HepG2 (cell line): ENCODE results near the gene KIF3C. TPM values are rescaled to one million over a fixed set of nuclear protein-coding genes. Genes with fewer than 3 reads are reported as not detected.

Source experiments
- ATF7 ChIP-seq, 2 experiments: fragments of 450-650 bp in 1 of 2; sonication (generic) in 1 of 2; formaldehyde crosslinking in 1 of 2; IDR thresholded peaks; 2 replicates each; pipeline versions ENCODE4 v1.4.0 to v1.6.1; 2016 to 2020; ENCODE audit warnings: antibody characterized with exemption in 1 of 2, mild to moderate bottlenecking in 1 of 2, missing genetic modification reagents in 1 of 2
- CENPT ChIP-seq: sonication (generic); formaldehyde crosslinking; IDR thresholded peaks from 2 replicates; pipeline ENCODE4 v1.8.0; 2022; ENCODE audit warnings: low read depth, mild to moderate bottlenecking, moderate library complexity, missing genetic modification reagents
- CREB1 ChIP-seq, 2 experiments: fragments of 450-650 bp in 1 of 2; IDR thresholded peaks; 2 replicates each; pipeline ENCODE4 v1.6.1; 2016 to 2017; ENCODE audit warnings: control low read depth in 1 of 2, mild to moderate bottlenecking in 1 of 2, missing compliant biosample characterization in 1 of 2, missing genetic modification characterization in 1 of 2
- KAT2B ChIP-seq: fragments of 150-350 bp; IDR thresholded peaks from 2 replicates; pipeline ENCODE4 v1.6.1; 2014; ENCODE audit warnings: low read depth, low read length, borderline replicate concordance
- KLF11 ChIP-seq: IDR thresholded peaks from 2 replicates; pipeline ENCODE4 v1.6.1; 2016; ENCODE audit warnings: missing compliant biosample characterization
- LBX2 ChIP-seq: sonication (generic); formaldehyde crosslinking; IDR thresholded peaks from 2 replicates; pipeline ENCODE4 v1.5.0; 2020; ENCODE audit warnings: missing genetic modification reagents, mild to moderate bottlenecking, borderline replicate concordance
- LCORL ChIP-seq, 2 experiments: fragments of 450-650 bp in 1 of 2; sonication (generic) in 1 of 2; formaldehyde crosslinking in 1 of 2; IDR thresholded peaks; 2 replicates each; pipeline versions ENCODE4 v1.5.0 to v1.6.1; 2017 to 2020; ENCODE audit warnings: antibody characterized with exemption in 1 of 2, missing genetic modification reagents in 1 of 2
- MAX ChIP-seq: IDR thresholded peaks from 2 replicates; pipeline ENCODE4 v1.6.1; 2012; ENCODE audit warnings: inconsistent platforms
- MYC ChIP-seq: sonication (generic); formaldehyde crosslinking; IDR thresholded peaks from 2 replicates; pipeline ENCODE4 v1.9.0; 2021; ENCODE audit warnings: missing genetic modification reagents, borderline replicate concordance
- NFIB ChIP-seq: sonication (generic); formaldehyde crosslinking; IDR thresholded peaks from 2 replicates; pipeline ENCODE4 v1.9.0; 2021; ENCODE audit warnings: missing genetic modification reagents, mild to moderate bottlenecking, borderline replicate concordance
- POGZ ChIP-seq: sonication (generic); formaldehyde crosslinking; IDR thresholded peaks from 2 replicates; pipeline ENCODE4 v1.4.0; 2020; ENCODE audit warnings: mild to moderate bottlenecking, missing genetic modification reagents
- PPARG ChIP-seq: conservative IDR thresholded peaks from 2 replicates; pipeline ENCODE4 v1.6.1; 2016; ENCODE audit warnings: missing biosample characterization, missing genetic modification reagents
- SATB2 ChIP-seq: sonication (generic); formaldehyde crosslinking; IDR thresholded peaks from 2 replicates; pipeline ENCODE4 v1.5.0; 2020; ENCODE audit warnings: missing genetic modification reagents
- TCF12 ChIP-seq, 2 experiments: fragments of 450-650 bp in 1 of 2; sonication (generic) in 1 of 2; formaldehyde crosslinking in 1 of 2; IDR thresholded peaks; 2 replicates each; pipeline versions ENCODE4 v1.6.1 to v1.8.0; 2017 to 2022; ENCODE audit warnings: antibody characterized with exemption in 1 of 2, mild to moderate bottlenecking in 1 of 2, missing genetic modification reagents in 1 of 2, moderate library complexity in 1 of 2
- TFDP1 ChIP-seq: IDR thresholded peaks from 2 replicates; pipeline ENCODE4 v1.6.1; 2016; ENCODE audit warnings: missing compliant biosample characterization, missing genetic modification reagents, borderline replicate concordance
- TRIM24 ChIP-seq: sonication (generic); formaldehyde crosslinking; IDR thresholded peaks from 2 replicates; pipeline ENCODE4 v1.8.0; 2022; ENCODE audit warnings: mild to moderate bottlenecking, missing genetic modification reagents
- YY1 ChIP-seq: IDR thresholded peaks from 2 replicates; pipeline ENCODE4 v1.6.1; 2011; ENCODE audit warnings: low read length, low read depth, moderate library complexity, mild to moderate bottlenecking; ENCODE audit not compliant: insufficient read depth, insufficient replicate concordance
- ZNF253 ChIP-seq: sonication (generic); formaldehyde crosslinking; IDR thresholded peaks from 2 replicates; pipeline ENCODE4 v1.8.0; 2022; ENCODE audit warnings: mild to moderate bottlenecking, missing genetic modification reagents, borderline replicate concordance
- ZNF274 ChIP-seq: sonication (generic); formaldehyde crosslinking; IDR thresholded peaks from 2 replicates; pipeline ENCODE4 v1.5.1; 2020; ENCODE audit warnings: mild to moderate bottlenecking, missing genetic modification reagents
- ZNF446 ChIP-seq: sonication (generic); formaldehyde crosslinking; IDR thresholded peaks from 2 replicates; pipeline ENCODE4 v1.5.0; 2020; ENCODE audit warnings: mild to moderate bottlenecking, missing genetic modification reagents
- ZNF576 ChIP-seq: sonication (generic); formaldehyde crosslinking; IDR thresholded peaks from 2 replicates; pipeline ENCODE4 v1.4.0; 2020; ENCODE audit warnings: mild to moderate bottlenecking, missing genetic modification reagents
- ZNF598 ChIP-seq: sonication (generic); formaldehyde crosslinking; IDR thresholded peaks from 2 replicates; pipeline ENCODE4 v1.5.1; 2020; ENCODE audit warnings: mild to moderate bottlenecking, missing genetic modification reagents, borderline replicate concordance
- ZNF672 ChIP-seq: sonication (generic); formaldehyde crosslinking; IDR thresholded peaks from 2 replicates; pipeline ENCODE4 v1.8.1; 2022; ENCODE audit warnings: missing genetic modification reagents
- ZNF7 ChIP-seq: IDR thresholded peaks from 2 replicates; pipeline ENCODE4 v1.6.1; 2016; ENCODE audit warnings: missing biosample characterization, missing genetic modification reagents
- ZNF724P ChIP-seq: sonication (generic); formaldehyde crosslinking; IDR thresholded peaks from 2 replicates; pipeline ENCODE4 v1.8.0; 2022; ENCODE audit warnings: missing genetic modification reagents, borderline replicate concordance
- polyA plus RNA-seq, 8 experiments: library from polyadenylated mRNA; depleted of rRNA in 3 of 8; stranded (reverse) in 7 of 8; unstranded in 1 of 8; fragments of >200 nt; fragmentation: Illumina TruSeq in 4 of 8; extraction: Trizol in 4 of 8; gene quantifications; 2 replicates each; pipeline versions ENCODE4 v1.2.1 to v1.2.3, GENCODE V29; 2011 to 2016; ENCODE audit warnings: low read depth in 4 of 8, missing spikeins in 1 of 8, mixed read lengths in 1 of 8; ENCODE audit not compliant: insufficient read depth in 1 of 8
- total RNA-seq, 5 experiments: library from RNA; depleted of rRNA; stranded (reverse); fragments of >200 nt; fragmentation: Illumina TruSeq; extraction: Trizol; gene quantifications; 2 replicates each; pipeline ENCODE4 v1.2.3, GENCODE V29; 2016; ENCODE audit warnings: low read depth in 1 of 5
- TF ChIP-seq, protein P1 (sequence below): sonication (generic); formaldehyde crosslinking; IDR thresholded peaks from 2 replicates; pipeline ENCODE4 v1.5.0; 2020; ENCODE audit warnings: missing genetic modification reagents
- TF ChIP-seq, protein P2 (sequence below): sonication (generic); formaldehyde crosslinking; IDR thresholded peaks from 2 replicates; pipeline ENCODE4 v1.5.0; 2020; ENCODE audit warnings: mild to moderate bottlenecking, missing genetic modification reagents

Gene KIF3C
- total and polyA plus RNA-seq, 2 of the 13 experiments (the other 11 are each of a cell fraction or from before 2014, with no cell fraction given) = 3.6 to 4.9 TPM

DNA sequence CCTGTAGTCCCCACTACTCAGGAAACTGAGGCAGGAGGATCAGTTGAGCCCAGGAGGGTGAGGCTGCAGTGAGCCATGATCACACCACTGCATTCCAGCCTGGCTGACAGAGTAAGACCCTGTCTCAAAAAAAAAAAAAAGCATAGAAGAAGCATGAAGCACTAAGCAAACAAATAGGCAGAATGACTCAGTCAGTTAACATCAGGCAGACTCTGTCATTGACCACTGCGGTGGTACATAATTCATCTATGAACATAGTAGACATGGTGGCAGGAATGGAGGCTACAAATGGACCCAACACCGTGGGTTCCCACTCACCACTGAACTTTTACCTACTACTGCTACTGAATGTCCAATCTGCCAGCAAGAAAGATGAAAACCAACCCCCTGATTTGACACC, 96.4 kb downstream of the KIF3C start (continued):
- TF ChIP-seq NFIB (CRISPR knock-in tag) (no peak), ZNF598 (CRISPR knock-in tag) (no peak), CREB1 (IDR thresholded peaks at IDR 0.05) (peak; percentile 39; the same call in 1 of the 2 replicates), CREB1 (CRISPR knock-in tag; IDR thresholded peaks at IDR 0.05) (no peak; the same call in 1 of the 2 replicates), ZNF724P (no peak), KLF11 (no peak), POGZ (CRISPR knock-in tag) (peak; percentile 58; the same call in 1 of the 2 replicates), PPARG (CRISPR knock-in tag) (peak; percentile 73), MAX (no peak), YY1 (no peak), ATF7 (IDR thresholded peaks at IDR 0.05) (peak; percentile 31; the same call in 1 of the 2 replicates), ATF7 (CRISPR knock-in tag; IDR thresholded peaks at IDR 0.05) (no peak), ZNF274 (CRISPR knock-in tag) (no peak), CENPT (CRISPR knock-in tag) (no peak), TCF12 (IDR thresholded peaks at IDR 0.05) (no peak), TCF12 (CRISPR knock-in tag; IDR thresholded peaks at IDR 0.05) (no peak), LCORL (IDR thresholded peaks at IDR 0.05) (no peak), LCORL (CRISPR knock-in tag; IDR thresholded peaks at IDR 0.05) (no peak), MYC (CRISPR knock-in tag) (no peak), ZNF446 (CRISPR knock-in tag) (no peak), ZNF253 (CRISPR knock-in tag) (no peak), LBX2 (CRISPR knock-in tag) (no peak), SATB2 (CRISPR knock-in tag) (no peak), ZNF672 (CRISPR knock-in tag) (no peak), ZNF576 (CRISPR knock-in tag) (no peak), TFDP1 (no peak), ZNF7 (CRISPR knock-in tag) (no peak), TRIM24 (CRISPR knock-in tag) (no peak), KAT2B (no peak)
- TF ChIP-seq, protein P1, sequence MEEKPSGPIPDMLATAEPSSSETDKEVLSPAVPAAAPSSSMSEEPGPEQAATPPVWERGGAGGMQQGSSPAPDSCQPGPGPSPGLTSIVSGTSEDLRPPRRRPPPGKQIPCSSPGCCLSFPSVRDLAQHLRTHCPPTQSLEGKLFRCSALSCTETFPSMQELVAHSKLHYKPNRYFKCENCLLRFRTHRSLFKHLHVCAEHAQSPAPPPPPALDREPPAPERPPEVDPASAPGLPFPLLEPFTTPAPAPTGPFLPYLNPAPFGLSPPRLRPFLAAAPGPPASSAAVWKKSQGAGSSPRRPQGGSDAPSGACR (CRISPR knock-in tag) = no peak
- TF ChIP-seq, protein P2, sequence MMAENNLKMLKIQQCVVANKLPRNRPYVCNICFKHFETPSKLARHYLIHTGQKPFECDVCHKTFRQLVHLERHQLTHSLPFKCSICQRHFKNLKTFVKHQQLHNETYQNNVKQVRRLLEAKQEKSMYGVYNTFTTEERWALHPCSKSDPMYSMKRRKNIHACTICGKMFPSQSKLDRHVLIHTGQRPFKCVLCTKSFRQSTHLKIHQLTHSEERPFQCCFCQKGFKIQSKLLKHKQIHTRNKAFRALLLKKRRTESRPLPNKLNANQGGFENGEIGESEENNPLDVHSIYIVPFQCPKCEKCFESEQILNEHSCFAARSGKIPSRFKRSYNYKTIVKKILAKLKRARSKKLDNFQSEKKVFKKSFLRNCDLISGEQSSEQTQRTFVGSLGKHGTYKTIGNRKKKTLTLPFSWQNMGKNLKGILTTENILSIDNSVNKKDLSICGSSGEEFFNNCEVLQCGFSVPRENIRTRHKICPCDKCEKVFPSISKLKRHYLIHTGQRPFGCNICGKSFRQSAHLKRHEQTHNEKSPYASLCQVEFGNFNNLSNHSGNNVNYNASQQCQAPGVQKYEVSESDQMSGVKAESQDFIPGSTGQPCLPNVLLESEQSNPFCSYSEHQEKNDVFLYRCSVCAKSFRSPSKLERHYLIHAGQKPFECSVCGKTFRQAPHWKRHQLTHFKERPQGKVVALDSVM (CRISPR knock-in tag) = no peak
